Measurements from ENCODE around the gene GPR180. TPM values are rescaled to one million over a fixed set of nuclear protein-coding genes. Genes with fewer than 3 reads are reported as not detected.

GPR180 gene
- total RNA-seq, 1 donor from 2014 or later, result 6.6 TPM

GRCh38 chr13:94613051-94613450, 11.4 kb downstream of the GPR180 start:
- no peak overlapping the region for H3K27ac Mint-ChIP-seq (ENCODE audit: unreplicated experiment)
- no peak for DNase-seq (ENCODE audit: low read depth, low spot score)
- H3K9me3 Mint-ChIP-seq, result no peaks in the 10 kb centered on the region
- H3K36me3 Mint-ChIP-seq (ENCODE audit: low read depth), result peaks cover 12% of the 10 kb centered on the region
- no peak overlapping the region for H3K4me3 Mint-ChIP-seq
- H3K27me3 Mint-ChIP-seq (ENCODE audit: low read depth), result no peaks in the 10 kb centered on the region
- TF ChIP-seq CTCF (conservative IDR thresholded peaks at IDR 0.05), result no peak
- no peaks in the 10 kb centered on the region for H3K4me1 Mint-ChIP-seq

GRCh38 chr13:94617389-94618000, 15.8 kb downstream of the GPR180 start:
- peak; percentile 80 for TF ChIP-seq CTCF (conservative IDR thresholded peaks at IDR 0.05)
- Mint-ChIP-seq H3K27ac (ENCODE audit: unreplicated experiment) (no peak overlapping the region), H3K27me3 (ENCODE audit: low read depth) (no peaks in the 10 kb centered on the region), H3K36me3 (ENCODE audit: low read depth) (peaks cover 7% of the 10 kb centered on the region), H3K9me3 (no peaks in the 10 kb centered on the region), H3K4me1 (no peaks in the 10 kb centered on the region), H3K4me3 (no peak overlapping the region)
- DNase-seq (ENCODE audit: low read depth, low spot score), result no peak

GRCh38 chr13:94620286-94620896, 18.7 kb downstream of the GPR180 start:
- peak; percentile 22 for DNase-seq (ENCODE audit: low read depth, low spot score)
- no peaks in the 10 kb centered on the region for H3K4me1 Mint-ChIP-seq

GRCh38 chr13:94622344-94622743, 20.7 kb downstream of the GPR180 start:
- Mint-ChIP-seq H3K4me3 (no peak overlapping the region), H3K27me3 (ENCODE audit: low read depth) (no peaks in the 10 kb centered on the region), H3K9me3 (no peaks in the 10 kb centered on the region), H3K27ac (ENCODE audit: unreplicated experiment) (no peak overlapping the region), H3K4me1 (peaks cover 6% of the 10 kb centered on the region), H3K36me3 (ENCODE audit: low read depth) (peaks cover 12% of the 10 kb centered on the region)
- no peak for TF ChIP-seq CTCF (conservative IDR thresholded peaks at IDR 0.05)
- no peak for DNase-seq (ENCODE audit: low read depth, low spot score)

More at GRCh38 chr13:94620286-94620896, 18.7 kb downstream of the GPR180 start:
- Mint-ChIP-seq H3K9me3 (no peaks in the 10 kb centered on the region), H3K27ac (ENCODE audit: unreplicated experiment) (no peak overlapping the region), H3K36me3 (ENCODE audit: low read depth) (peaks cover 12% of the 10 kb centered on the region), H3K4me3 (no peak overlapping the region), H3K27me3 (ENCODE audit: low read depth) (no peaks in the 10 kb centered on the region)
- peak; percentile 91 for TF ChIP-seq CTCF (conservative IDR thresholded peaks at IDR 0.05)

GRCh38 chr13:94623316-94623715, 21.7 kb downstream of the GPR180 start:
- Mint-ChIP-seq H3K4me1 (peaks cover 6% of the 10 kb centered on the region), H3K4me3 (no peak overlapping the region), H3K27me3 (ENCODE audit: low read depth) (no peaks in the 10 kb centered on the region), H3K9me3 (no peaks in the 10 kb centered on the region), H3K36me3 (ENCODE audit: low read depth) (peaks cover 12% of the 10 kb centered on the region), H3K27ac (ENCODE audit: unreplicated experiment) (no peak overlapping the region)
- DNase-seq (ENCODE audit: low read depth, low spot score), result no peak
- no peak for TF ChIP-seq CTCF (conservative IDR thresholded peaks at IDR 0.05)

All from neural crest cell (in vitro differentiated cells).